PC-9 (cell line): ENCODE data around the gene PCNT. TPM values are rescaled to one million over a fixed set of nuclear protein-coding genes. Genes with fewer than 3 reads are reported as not detected.

ENCODE experiments used
- BruUV-seq: library from RNA; stranded (reverse); fragments of 400-500 nt; replicated peaks from 2 replicates; lab custom pipeline; 2021; lab: Mats Ljungman, UMichigan
- CTCF ChIA-PET: fragments of 300-600 bp; sonication (Branson Sonifier 250); formaldehyde crosslinking; loops from one replicate; lab custom pipeline; 2022; ENCODE audit warnings: antibody characterized with exemption; lab: Charles Lee
- POLR2A ChIA-PET: fragments of 300-600 bp; sonication (Branson Sonifier 250); formaldehyde crosslinking; loops from one replicate; lab custom pipeline; 2022; ENCODE audit warnings: antibody characterized with exemption; ENCODE audit not compliant: unreplicated experiment; lab: Charles Lee
- DNase-seq, 2 experiments: peaks; one replicate each; pipeline versions ENCODE4 v3.0.0 to v3.0.0-alpha.2; 2015 to 2022; ENCODE audit warnings: mixed read lengths in 1 of 2
- H2AFZ ChIP-seq: fragments of 200-600 bp; sonication (generic); 2 replicates; pipeline ENCODE4 v1.8.1; 2017; ENCODE audit warnings: antibody characterized with exemption
- H3F3A ChIP-seq: fragments of 200-600 bp; sonication (generic); 2 replicates; pipeline ENCODE4 v1.8.1; 2017; ENCODE audit warnings: antibody characterized with exemption, mild to moderate bottlenecking, low read depth; ENCODE audit not compliant: insufficient read depth
- H3K27ac ChIP-seq: fragments of 200-600 bp; sonication (generic); 2 replicates; pipeline ENCODE4 v1.6.1; 2016; ENCODE audit warnings: mixed run types
- H3K27me3 ChIP-seq: fragments of 200-600 bp; sonication (generic); 2 replicates; pipeline ENCODE4 v1.6.1; 2016; ENCODE audit warnings: low read depth, mixed run types; ENCODE audit not compliant: insufficient read depth
- H3K36me3 ChIP-seq: fragments of 200-600 bp; sonication (generic); 2 replicates; pipeline ENCODE4 v1.6.1; 2016; ENCODE audit warnings: low read depth, mixed run types
- H3K4me1 ChIP-seq: fragments of 200-600 bp; sonication (generic); replicated peaks from 2 replicates; pipeline ENCODE4 v1.6.1; 2016; ENCODE audit warnings: mixed run types; ENCODE audit not compliant: insufficient read depth
- H3K4me2 ChIP-seq: fragments of 200-600 bp; sonication (generic); 2 replicates; pipeline ENCODE4 v1.6.1; 2017; ENCODE audit warnings: mixed run types
- H3K4me3 ChIP-seq: fragments of 200-600 bp; sonication (generic); 2 replicates; pipeline ENCODE4 v1.6.1; 2016; ENCODE audit warnings: mixed run types
- H3K79me2 ChIP-seq: fragments of 200-600 bp; sonication (generic); 2 replicates; pipeline ENCODE4 v1.6.1; 2017; ENCODE audit warnings: low read depth, mixed run types
- H3K9me2 ChIP-seq: fragments of 200-600 bp; sonication (generic); 2 replicates; pipeline ENCODE4 v1.8.1; 2017; ENCODE audit warnings: mild to moderate bottlenecking; ENCODE audit not compliant: insufficient read depth
- H3K9me3 ChIP-seq: fragments of 200-600 bp; sonication (generic); 2 replicates; pipeline ENCODE4 v1.8.1; 2016; ENCODE audit warnings: low read depth; ENCODE audit not compliant: insufficient read depth
- H4K20me1 ChIP-seq: fragments of 200-600 bp; sonication (generic); 2 replicates; pipeline ENCODE4 v1.8.1; 2017; ENCODE audit not compliant: insufficient read depth
- EZH2 ChIP-seq: fragments of 200-600 bp; sonication (generic); IDR thresholded peaks from 2 replicates; pipeline ENCODE4 v1.8.0; 2017; ENCODE audit warnings: antibody characterized with exemption, low read depth
- intact Hi-C: fragments of 100-400 bp; cut with micrococcal nuclease; formaldehyde crosslinking; loops from one replicate; pipeline ENCODE4 v1.10.0; 2022; ENCODE audit not compliant: unreplicated experiment
- total RNA-seq: library from RNA; stranded (reverse); gene quantifications from 2 replicates; pipeline ENCODE4 v1.2.3, GENCODE V29; 2021
- TF ChIP-seq, protein P1 (sequence below): fragments of 200-600 bp; sonication (generic); conservative IDR thresholded peaks from 2 replicates; pipeline ENCODE4 v1.6.1; 2017; ENCODE audit warnings: mixed run types, antibody characterized with exemption, mild to moderate bottlenecking, moderate library complexity

PCNT gene
- total RNA-seq, 1 experiment from 2014 or later: 33.4 TPM

DNA sequence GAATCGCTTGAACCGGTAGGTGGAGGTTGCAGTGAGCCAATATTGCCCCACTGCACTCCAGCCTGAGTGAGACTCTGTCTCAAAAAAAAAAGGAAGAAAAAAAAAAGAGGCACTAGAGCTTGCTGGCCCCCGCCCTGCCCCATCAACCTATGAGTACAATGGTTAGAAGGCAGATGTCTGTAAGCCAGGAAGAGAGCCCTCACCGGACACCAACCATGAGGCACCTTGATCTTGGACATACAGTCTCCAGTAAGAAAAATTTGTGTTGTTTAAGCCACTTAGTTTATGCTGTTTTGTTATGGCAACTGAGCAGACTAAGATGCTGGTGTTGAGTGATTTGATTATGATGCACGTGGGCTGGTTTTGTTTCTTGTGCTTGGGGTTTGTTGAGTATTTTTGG lies 168.9 kb downstream of the PCNT start:
- TF ChIP-seq, protein P1, sequence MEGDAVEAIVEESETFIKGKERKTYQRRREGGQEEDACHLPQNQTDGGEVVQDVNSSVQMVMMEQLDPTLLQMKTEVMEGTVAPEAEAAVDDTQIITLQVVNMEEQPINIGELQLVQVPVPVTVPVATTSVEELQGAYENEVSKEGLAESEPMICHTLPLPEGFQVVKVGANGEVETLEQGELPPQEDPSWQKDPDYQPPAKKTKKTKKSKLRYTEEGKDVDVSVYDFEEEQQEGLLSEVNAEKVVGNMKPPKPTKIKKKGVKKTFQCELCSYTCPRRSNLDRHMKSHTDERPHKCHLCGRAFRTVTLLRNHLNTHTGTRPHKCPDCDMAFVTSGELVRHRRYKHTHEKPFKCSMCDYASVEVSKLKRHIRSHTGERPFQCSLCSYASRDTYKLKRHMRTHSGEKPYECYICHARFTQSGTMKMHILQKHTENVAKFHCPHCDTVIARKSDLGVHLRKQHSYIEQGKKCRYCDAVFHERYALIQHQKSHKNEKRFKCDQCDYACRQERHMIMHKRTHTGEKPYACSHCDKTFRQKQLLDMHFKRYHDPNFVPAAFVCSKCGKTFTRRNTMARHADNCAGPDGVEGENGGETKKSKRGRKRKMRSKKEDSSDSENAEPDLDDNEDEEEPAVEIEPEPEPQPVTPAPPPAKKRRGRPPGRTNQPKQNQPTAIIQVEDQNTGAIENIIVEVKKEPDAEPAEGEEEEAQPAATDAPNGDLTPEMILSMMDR: no peak
- no peak for TF ChIP-seq EZH2
- intact Hi-C loops: no loop called here
- Histone ChIP-seq H3K9me2 (no peaks in the 10 kb centered on the region), H4K20me1 (no peaks in the 10 kb centered on the region), H3F3A (no peaks in the 10 kb centered on the region), H2AFZ (no peak overlapping the region), H3K9me3 (no peaks in the 10 kb centered on the region), H3K79me2 (no peaks in the 10 kb centered on the region), H3K4me1 (no peaks in the 10 kb centered on the region), H3K4me3 (no peak overlapping the region), H3K4me2 (no peak overlapping the region), H3K36me3 (no peaks in the 10 kb centered on the region), H3K27me3 (no peaks in the 10 kb centered on the region), H3K27ac (no peak overlapping the region)
- DNase-seq: no peak
- no TSS peak for BruUV-seq
- POLR2A ChIA-PET: interaction anchor here (0.6 kb wide), 1 partner anchor 143 kb away, joined by 3 read pairs; the partner anchor contains the start of gene PRMT2
- CTCF ChIA-PET: no interaction called here

GRCh38 chr21:46493828-46494227 lies 169.9 kb downstream of the PCNT start:
- Histone ChIP-seq H3K27ac (no peak overlapping the region), H3F3A (no peaks in the 10 kb centered on the region), H3K9me3 (no peaks in the 10 kb centered on the region), H3K4me1 (no peaks in the 10 kb centered on the region), H2AFZ (no peak overlapping the region), H3K4me3 (no peak overlapping the region), H3K27me3 (no peaks in the 10 kb centered on the region), H4K20me1 (no peaks in the 10 kb centered on the region), H3K36me3 (no peaks in the 10 kb centered on the region), H3K9me2 (no peaks in the 10 kb centered on the region), H3K79me2 (no peaks in the 10 kb centered on the region), H3K4me2 (no peak overlapping the region)
- POLR2A ChIA-PET: interaction anchor here (0.6 kb wide), 1 partner anchor 777 kb away, joined by 4 read pairs; no protein-coding TSS in a partner anchor
- intact Hi-C loops: no loop called here
- TF ChIP-seq, protein P1: no peak
- no peak for TF ChIP-seq EZH2
- CTCF ChIA-PET: no interaction called here
- no TSS peak for BruUV-seq
- DNase-seq: no peak

Other genes with a start within 250 kb of the PCNT start
- gene COL6A2, start 226.0 kb upstream of the PCNT start, total RNA-seq: 22.0 and 25.7 TPM in 2 replicates
- gene FTCD, start 168.6 kb upstream of the PCNT start, total RNA-seq: 5.9 and 7.1 TPM in 2 replicates
- 31.8 and 32.7 TPM in 2 replicates for gene SPATC1L, start 139.7 kb upstream of the PCNT start, total RNA-seq
- 69.0 and 92.3 TPM in 2 replicates for gene LSS, start 95.4 kb upstream of the PCNT start, total RNA-seq
- gene MCM3AP, start 38.5 kb upstream of the PCNT start, total RNA-seq: 57.8 and 69.6 TPM in 2 replicates
- gene YBEY, start 37.8 kb upstream of the PCNT start, total RNA-seq: 13.8 and 17.3 TPM in 2 replicates
- 28.9 and 30.7 TPM in 2 replicates for gene C21orf58, start 286 bp upstream of the PCNT start, total RNA-seq
- gene DIP2A, start 134.7 kb downstream of the PCNT start, total RNA-seq: 39.9 and 44.6 TPM in 2 replicates